IPS-NIHi7 (cell line): Measurements from ENCODE around the gene UBE2E3.

ENCODE experiments used
- DNase-seq: peaks from one replicate; pipeline ENCODE4 v3.0.0; 2012; ENCODE audit warnings: mixed read lengths; ENCODE audit errors: extremely low spot score

UBE2E3 gene

DNA sequence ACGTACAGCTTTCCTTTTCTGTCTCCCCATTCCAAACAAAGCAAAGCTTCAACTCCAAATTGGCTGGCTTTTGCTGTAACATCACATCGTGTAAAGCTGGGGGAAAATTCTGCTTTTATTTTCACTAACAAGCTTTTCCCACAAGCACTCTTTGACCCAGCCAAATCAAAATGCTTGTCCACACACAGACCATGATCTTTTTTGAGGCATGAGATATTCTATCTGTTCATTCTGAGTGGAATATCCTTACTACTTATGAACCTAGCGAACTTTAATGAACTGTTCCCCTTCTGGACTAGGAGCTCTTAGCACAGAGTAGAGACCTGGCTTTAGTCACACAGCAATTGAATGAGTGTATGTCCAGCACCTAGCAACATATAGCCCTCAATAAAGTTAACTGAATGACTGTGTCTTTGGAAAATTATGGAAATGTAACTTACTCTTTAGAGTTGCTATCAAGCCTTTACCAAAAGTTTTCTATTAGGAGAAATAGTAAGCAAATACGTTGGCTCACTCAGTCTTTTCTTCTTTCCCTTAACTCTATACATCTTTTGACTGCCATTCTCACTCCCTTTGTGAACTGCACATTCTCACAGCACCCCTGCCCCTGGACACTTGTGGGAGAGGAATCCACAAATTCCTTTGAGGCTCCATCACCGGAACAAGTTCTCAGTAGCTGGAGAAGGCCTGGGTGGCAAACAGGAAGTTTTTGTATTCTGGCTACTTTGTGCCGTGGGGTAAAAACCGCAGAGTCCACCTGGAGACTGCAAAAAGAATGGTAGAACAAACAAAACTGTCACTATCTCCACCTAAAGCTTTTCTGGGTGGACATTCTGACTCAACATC lies 1.3 kb upstream of the UBE2E3 start:
- no peak for DNase-seq

DNA sequence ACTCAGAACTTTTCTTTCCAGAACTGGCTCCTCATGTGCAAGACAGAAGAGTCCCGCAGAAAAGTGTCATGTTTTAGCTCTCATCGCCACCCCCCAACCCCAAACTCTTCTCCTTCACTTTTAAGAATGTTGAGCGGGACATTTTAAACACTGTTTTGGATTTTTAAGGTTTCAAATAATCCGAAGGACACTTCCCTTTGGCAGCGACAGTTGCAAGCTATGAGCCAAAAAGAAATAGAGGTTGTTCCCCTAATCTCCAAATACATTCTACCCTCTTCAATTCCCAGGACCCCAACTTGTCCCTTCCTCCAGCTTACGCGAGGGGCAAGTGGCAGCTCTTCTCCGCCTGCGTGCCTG lies 678 bp upstream of the UBE2E3 start:
- DNase-seq: no peak

DNA sequence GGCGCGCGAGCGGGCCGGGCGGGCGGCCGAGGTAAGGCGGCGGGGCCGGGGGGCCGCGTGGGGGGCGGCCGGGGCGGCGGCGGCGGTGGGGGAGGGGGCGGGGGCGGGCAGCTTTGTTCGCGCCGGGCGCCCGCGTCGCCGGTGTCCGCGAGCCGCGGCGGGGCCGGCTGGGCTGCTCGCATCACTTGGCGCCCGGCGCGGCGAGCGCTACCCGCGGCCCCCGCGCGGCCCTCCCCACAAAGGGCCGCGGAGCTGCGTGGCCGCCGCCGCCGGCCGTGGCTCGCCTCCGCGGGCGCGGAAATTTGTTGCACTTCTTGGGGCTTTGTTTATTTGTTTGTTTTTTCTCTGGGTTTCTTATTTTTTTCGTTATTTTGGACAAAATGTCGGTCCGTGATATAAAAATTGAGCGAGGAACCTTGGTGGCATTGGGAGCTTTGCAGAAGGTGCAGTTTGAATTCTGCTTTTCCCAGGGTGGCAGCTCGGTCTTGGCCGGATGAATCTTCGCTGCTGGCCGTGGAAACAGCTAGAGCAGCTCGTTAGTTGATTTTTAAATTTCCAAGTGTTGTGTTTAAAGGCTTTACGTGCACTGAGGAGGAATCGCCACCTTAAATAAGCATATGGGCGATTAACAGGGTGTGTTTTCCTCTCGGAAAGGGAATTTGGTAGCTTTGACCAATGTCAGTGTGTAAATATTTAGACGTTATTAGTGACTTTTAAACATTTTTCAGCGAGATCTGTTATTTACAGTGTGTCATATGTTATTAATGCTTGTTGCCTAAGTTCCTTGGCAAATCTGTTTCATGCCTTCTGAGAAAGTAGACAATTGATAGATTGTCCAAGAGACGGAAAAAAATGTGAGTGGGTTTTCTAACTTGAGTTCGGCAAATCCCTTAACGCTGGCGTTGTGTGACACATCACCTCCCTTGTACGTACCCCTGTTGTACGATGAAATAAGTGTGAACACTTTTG lies 822 bp downstream of the UBE2E3 start:
- DNase-seq: peak; percentile 20

DNA sequence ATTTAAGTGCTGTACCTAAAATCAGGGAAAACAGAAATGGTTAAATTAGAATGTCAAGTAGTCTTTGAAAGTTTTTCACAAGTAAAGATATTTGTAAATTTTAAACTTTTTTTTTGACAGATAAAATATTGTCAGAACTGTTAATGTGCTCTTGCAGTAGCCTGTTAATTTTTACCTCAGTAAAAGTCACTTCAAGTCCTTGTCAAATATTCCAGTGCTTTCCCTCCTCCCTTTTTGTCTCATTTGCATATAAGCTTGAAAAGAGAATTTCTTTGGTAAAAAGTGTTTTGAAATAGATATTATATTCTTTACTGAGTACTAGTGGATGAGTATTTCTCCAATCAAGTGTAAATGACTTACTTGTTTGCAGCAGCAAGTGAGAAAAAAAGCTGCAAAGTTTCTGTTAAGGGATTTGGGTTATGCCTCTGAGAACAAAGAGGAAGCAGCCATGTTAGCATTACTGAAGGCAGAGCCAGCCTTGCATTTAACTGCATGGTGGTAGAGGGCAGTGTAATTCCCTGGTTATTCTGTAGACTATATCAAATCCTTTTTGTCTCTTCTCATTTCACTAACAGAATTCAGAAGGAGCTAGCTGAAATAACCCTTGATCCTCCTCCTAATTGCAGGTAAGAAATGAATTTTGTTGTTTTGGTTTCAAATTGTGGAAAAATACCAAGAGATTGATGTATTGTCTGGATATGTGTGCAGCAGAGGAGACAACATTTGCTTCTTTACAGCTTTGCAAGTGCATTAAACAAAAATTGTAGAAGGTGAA lies 3.2 kb downstream of the UBE2E3 start:
- DNase-seq: peak; percentile 37

DNA sequence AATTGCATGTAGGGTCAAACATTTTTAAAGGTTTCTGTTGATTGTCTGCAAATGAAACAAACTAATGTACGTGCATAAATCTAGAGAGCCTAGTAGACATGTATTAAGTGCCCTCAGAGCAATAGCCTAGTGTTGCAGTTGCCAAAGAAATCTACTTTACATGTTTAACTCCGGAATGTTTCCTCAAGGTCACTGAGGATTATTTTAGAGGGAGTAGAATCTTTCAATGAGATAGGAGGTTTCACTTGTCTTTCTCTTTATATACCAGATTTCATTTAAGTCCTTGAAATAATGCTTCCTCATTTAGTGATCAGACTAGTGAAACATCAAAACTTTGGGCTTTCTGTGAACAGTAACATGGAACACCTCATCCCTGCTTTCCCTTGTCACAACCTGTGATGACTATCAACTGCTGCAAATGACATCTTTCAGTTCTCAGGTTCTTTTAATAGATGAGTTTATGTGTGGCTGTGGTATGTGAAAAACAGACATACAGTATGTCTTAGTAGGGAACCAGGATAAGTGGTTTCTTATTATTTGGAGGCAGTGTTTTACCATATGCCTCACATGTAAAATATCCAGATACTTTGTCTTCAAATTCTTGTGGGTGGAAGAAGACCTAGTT lies 5.5 kb downstream of the UBE2E3 start:
- no peak for DNase-seq

DNA sequence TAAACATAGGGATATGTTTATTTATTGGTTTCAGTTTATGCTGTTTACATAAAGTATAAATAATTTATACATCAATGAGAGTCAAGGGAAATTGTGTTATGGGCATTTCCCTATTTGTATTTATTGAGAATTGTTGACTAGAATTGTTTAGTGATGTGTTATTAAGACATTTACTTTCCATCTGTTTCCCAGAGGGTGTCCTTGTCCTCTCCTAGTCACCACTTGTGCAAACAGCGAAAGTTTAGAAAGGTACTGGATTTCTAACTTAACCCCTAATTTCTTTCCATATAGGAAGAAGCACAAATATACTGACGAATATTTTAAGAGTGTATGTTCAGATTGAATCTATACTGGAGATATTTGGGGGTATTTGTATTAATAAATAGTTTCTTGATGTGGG lies 6.7 kb downstream of the UBE2E3 start:
- no peak for DNase-seq

DNA sequence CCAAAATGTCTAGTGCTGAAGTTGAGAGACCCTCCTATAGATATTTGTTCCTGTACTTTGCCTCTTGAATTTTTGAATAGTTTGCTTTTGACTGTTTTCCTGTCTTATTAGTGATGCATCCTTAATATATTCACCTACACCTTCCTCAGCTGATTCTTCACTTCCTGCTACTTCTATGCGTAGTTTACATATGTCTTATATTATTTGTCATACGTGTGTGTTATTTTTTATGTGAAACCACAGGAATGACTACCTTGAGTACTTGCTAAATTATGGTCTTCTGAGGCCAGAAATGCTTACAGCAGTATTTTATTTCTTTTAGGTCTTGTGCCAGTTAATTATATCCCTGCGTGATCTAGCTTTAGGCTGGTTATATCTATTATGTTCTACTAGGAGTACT lies 9.9 kb downstream of the UBE2E3 start:
- no peak for DNase-seq

DNA sequence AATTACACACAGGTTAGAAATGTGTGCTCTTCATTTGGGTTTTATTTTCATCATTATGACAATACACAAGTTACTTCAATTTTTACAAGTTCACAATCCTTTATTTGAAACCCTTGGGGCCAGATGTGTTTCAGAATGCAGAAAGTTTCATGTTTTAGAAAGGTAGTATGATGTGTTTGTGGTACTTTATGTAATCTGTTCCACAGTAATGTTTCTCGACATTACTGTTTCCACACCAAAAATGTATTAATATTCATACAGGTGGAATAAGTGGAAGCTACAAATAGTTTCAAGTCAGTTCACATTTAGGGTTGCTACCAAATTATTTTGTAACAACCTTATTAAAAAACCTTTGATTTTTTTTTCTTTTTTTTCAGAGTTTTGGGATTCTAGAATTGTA lies 10.4 kb downstream of the UBE2E3 start:
- DNase-seq: no peak

DNA sequence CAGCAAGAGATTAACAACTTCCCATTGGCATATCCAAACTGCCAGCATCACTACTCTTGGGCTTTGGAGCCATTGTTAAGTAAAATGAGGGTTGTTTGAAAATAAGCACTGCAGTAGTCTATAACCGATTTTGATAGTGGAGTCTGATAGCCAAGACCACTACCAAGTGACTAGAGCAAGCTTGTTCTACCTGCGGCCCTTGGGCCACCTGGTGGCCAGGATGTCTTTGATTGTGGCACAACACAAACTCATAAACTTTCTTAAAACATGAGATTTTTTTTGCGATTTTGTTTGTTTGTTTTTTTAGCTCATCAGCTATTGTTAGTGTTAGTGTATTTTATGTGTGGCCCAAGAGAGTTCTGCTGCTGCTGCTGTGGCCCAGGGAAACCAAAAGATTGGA lies 11.0 kb downstream of the UBE2E3 start:
- DNase-seq: no peak

DNA sequence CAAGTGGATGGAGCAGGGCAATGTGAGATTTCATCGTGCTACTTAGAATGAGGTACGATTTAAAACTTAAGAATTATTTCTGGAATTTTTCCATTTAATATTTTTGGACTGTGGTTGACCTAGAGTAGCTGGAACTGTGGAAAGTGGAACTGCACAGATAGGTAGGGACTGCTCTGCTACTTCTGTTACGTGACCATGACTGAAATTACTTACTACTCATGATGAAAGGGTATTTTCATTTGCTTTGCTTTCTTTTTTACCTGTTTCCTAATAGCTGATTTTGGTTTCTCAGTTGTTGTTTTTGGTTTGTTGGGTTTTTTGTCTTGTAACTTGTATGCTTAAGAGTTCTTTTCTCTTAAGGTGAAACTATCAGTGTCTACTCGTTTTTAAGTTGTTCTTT lies 11.4 kb downstream of the UBE2E3 start:
- no peak for DNase-seq

DNA sequence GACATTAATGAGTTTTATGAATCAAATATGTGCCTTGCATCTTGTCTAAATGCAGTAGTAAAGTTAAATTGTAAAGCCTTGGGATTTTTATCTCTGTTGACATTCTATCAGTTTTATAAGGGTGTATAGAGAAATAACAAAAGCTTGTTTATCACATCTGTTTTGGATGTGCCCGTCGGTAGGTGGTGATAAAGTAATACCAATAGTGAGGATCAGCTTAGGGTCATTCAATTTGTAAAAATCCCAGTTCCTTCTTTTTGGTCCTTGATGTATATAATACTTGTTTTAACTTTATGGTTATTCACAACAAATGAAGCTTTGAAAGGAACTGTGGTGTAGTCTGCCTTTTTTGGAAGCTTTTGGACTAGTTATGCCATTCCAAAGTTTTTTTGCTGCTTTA lies 12.6 kb downstream of the UBE2E3 start:
- DNase-seq: no peak

DNA sequence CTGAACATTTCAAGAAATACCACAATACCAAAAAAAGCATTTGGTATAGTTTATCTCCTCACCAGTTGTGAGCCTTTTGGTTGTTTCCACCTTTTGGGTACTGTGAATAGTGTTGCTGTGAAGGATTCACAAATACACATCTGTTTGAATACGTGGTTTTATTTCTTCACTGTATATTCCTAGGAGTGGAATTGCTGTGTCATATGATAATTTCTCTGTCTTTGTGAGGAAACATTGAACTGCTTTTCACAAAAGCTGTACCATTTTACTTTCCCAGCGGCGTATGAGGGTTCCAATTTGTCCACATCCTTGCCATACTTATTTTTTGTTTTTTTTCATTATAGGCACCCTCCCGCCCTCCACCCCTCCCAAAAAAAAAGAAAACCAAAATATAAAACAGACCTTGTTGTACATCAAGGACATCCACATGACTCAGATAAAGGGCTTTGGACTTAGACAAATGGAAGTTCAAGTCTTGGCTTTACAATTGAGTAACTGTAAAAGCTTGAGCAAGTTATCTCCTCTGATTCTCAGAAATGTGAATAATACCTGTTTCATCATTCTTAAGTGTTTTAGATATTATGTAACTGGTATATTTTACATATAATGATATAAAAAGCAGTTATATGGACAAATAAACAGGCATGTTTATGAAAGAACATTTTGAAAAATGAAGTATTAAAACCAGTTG lies 19.0 kb downstream of the UBE2E3 start:
- DNase-seq: no peak

DNA sequence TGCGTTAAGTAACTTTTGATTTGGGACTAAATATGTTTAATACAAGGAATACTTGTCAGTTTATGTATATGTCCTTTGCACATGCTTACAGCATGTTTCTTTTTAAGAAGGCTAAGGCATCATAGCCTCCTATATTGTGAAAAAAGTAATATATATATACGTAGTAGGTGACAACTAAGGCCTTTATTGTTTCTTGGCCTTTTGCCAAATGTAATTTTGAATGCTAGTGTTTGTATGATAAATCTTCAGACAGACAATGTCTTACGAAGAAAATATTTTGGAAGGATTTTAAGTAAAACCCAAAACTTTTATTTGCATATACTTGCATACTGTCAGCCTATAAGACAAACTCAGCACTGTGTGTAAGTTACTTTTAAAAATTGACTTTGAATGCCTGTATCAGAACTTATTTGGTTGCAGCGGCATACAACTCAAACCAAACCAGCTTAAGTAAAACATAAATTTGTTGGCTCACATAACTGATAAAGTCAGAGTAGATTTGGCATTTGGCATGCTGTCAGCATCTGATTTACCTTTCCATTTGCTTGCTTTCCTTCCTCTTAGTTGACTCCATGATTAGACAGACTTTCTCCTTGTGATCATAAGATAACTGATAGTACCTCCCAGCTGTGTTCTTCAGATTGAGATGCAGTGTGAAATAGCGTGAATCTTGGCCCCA lies 24.4 kb downstream of the UBE2E3 start:
- no peak for DNase-seq

DNA sequence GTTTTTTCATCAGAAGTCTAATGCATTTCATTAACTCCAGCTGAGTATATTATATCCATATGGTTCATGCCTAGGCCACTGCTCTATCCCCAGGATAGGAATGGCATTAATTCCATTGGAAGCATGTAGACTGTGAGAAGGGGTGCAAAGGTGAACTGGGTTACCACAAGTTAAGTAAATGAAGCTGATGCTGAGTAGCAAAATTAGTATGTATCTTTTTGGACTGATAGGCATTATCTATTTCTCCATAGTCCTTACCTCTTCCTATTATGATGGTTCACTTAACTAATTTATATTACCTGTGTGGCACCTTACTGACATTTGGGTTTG lies 24.9 kb downstream of the UBE2E3 start:
- DNase-seq: no peak

DNA sequence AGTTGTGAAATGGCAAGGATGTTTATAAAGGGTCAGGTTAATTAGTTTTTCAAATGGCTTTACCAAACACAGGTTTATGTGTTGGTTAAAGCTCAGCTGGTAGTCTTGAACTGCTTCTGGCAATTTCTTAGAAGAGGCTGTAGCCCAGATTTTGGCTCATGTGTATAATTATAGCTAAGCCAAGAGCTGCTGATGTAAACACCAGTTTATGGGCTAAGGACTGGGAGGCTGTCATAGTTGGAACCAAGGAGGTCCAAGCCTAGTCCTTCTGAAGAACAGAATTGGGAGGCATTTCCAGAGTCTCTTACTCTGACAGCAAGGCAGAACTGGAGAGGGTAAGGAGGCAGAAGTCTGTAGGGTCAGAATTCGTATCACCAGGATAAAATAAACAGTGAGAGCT lies 25.4 kb downstream of the UBE2E3 start:
- DNase-seq: no peak

DNA sequence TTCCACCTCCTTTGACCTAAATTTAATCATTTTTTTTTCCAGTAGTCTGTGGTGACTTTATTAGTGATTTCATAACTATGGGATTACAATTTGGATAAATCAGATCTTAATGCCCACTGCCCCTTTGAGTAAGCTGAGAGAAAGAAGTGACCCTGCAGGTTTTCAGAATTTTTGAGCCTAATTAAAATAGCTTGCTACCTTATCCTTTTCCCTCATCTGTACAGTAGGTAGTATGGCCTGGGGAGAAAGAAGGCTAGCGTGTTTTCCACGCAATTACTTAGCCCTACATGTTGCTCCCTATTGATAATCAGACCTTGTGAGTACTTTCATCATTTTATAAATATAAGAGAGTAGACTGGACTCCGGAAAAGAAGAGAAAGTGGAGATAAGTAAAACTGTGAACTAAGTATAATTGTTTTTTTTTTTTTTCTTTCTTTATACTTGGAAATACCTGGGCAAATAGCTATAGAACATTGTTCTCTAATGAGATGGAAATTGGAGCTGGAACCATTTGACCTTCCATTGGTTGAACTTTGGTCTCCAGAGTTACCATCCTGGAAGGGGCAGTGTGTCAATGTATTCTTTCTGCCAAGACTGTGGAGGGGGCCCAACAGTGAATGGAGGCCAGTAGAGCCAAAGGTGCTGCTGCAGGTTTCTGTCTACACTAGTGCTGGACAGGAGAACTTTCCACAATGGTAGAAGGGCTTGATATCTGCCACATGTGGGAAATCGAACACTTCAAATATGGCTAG lies 26.9 kb downstream of the UBE2E3 start:
- no peak for DNase-seq

DNA sequence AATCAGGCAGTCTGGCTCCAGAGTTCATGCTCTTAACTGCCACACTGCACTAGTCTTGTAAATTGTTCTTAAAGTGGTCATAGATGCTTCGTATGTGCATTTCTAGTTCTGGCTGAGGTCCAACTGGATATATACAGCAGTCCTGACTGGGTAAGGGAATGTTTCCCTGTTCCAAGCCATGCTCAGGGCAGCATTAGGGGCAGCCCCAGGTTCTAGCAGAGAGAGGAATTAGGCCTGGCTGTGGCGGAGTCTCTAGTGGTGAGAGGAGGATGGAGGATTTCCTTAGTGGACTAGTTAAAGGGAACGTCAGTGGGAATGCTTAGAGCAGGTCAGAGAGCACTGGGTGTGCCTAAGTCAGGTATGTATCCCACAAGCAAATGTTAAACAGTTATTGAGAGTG lies 28.0 kb downstream of the UBE2E3 start:
- no peak for DNase-seq

DNA sequence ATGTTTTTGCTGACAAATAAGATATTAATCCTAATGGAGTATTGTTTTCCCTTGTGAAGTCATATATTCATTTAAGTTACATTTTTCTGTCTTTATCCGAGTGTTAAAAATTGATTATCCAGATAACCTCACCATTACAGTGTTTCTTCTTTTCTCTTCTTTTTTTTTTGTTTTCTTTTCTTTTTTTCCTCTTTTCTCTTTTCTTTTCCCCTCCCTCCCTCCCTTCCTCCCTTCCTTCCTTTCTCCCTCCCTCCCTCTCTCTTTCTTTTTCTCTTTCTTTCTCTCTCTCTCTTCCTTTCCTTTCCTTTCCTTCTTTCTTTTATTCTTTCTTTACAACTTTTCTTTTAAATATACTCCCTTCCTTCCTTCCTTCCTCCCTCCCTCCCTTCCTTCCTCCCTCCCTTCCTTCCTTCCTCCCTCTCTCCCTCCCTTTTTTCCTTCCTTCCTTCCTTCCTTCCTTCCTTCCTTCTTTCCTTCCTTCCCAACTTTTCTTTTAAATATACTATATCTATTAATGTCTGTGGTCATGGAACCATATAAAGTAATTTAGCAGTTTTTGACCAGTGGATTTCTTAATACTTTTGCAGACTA lies 40.9 kb downstream of the UBE2E3 start:
- DNase-seq: no peak

DNA sequence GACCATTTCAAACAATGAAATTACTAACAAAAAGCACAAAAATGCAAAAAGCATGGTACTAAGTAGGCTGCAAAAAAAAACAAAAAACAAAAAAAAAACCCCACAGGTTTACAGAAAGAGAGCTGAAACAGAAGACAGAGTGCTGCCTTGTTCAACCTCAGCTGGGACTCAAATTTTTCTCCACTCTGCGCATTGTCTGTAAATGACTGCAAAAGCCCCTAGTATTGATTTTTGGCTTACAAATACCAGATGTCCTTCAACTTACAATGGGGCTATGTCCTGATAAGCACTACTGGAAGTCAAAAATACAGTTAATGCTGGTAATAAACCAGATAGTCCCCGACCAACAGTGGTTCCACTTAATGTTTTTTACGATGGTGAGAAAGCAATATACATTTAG lies 42.2 kb downstream of the UBE2E3 start:
- no peak for DNase-seq

DNA sequence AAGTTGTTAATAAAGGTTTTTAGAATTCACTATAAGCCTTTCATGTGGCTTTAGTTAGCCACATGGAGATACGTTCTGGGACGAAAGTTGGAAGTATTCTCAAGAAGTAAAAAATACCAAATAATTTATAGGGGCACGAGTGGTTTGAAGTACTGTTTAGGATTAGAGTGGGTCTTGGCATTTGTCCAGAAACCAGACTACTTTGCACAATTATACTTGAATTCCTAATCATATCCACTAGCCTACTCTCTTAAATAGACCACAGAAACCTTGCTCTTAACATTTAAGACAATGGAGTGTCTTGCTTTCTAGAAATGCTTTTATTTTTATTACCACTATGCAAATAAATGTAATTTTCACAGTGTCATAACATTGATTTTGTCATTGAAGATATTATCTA lies 44.6 kb downstream of the UBE2E3 start:
- DNase-seq: no peak
